IMR-90 (cell line): ENCODE measurements around the gene RAB27A. TPM values are rescaled to one million over a fixed set of nuclear protein-coding genes. Genes with fewer than 3 reads are reported as not detected.

ENCODE experiments used
- ATAC-seq: fragments of 200-7000 bp; cut with Tn5 transposase; 2 replicates; pipeline ENCODE4 v1.9.1; 2020; ENCODE audit warnings: low read depth, mild to moderate bottlenecking, moderate library complexity
- BruUV-seq: library from RNA; stranded (reverse); fragments of 400-500 nt; replicated peaks from 2 replicates; lab custom pipeline; 2021; lab: Mats Ljungman, UMichigan
- CTCF ChIA-PET: fragments of 300-600 bp; formaldehyde crosslinking; extraction: SDS; loops from one replicate; lab custom pipeline; 2021; ENCODE audit warnings: antibody characterized with exemption; lab: Yijun Ruan, JAX
- POLR2A ChIA-PET: fragments of 300-600 bp; sonication (Branson Sonifier 250); formaldehyde crosslinking; loops from one replicate; lab custom pipeline; 2022; ENCODE audit warnings: antibody characterized with exemption; ENCODE audit not compliant: unreplicated experiment; lab: Charles Lee
- DNase-seq: peaks from one replicate; pipeline ENCODE4 v3.0.0; 2013
- H2AFZ ChIP-seq: replicated peaks from 2 replicates; pipeline ENCODE3; 2013; ENCODE audit warnings: low read length, mild to moderate bottlenecking; ENCODE audit not compliant: poor library complexity
- H2AK5ac ChIP-seq: 2 replicates; pipeline ENCODE4 v1.6.1; 2013; ENCODE audit warnings: low read depth, low read length, inconsistent platforms
- H2AK9ac ChIP-seq: replicated peaks from 2 replicates; pipeline ENCODE3; 2013; ENCODE audit warnings: mild to moderate bottlenecking, low read depth, low read length, moderate library complexity; ENCODE audit not compliant: poor library complexity
- H2BK120ac ChIP-seq: 2 replicates; pipeline ENCODE4 v1.6.1; 2013; ENCODE audit warnings: low read depth, low read length, inconsistent platforms
- H2BK15ac ChIP-seq: 3 replicates; pipeline ENCODE4 v1.6.1; 2013; ENCODE audit warnings: low read depth, low read length, inconsistent platforms
- H2BK20ac ChIP-seq: 2 replicates; pipeline ENCODE4 v1.6.1; 2013; ENCODE audit warnings: low read depth, mild to moderate bottlenecking, inconsistent platforms, low read length, moderate library complexity
- H2BK5ac ChIP-seq: 2 replicates; pipeline ENCODE4 v1.6.1; 2013; ENCODE audit warnings: mild to moderate bottlenecking, low read depth, low read length, inconsistent platforms; ENCODE audit not compliant: poor library complexity, severe bottlenecking
- H3K14ac ChIP-seq: replicated peaks from 2 replicates; pipeline ENCODE4 v1.6.1; 2013; ENCODE audit warnings: low read depth, low read length, inconsistent platforms
- H3K18ac ChIP-seq: 2 replicates; pipeline ENCODE4 v1.6.1; 2013; ENCODE audit warnings: low read depth, low read length, control low read depth
- H3K23ac ChIP-seq: 2 replicates; pipeline ENCODE4 v1.6.1; 2013; ENCODE audit warnings: low read depth, low read length, inconsistent platforms
- H3K27ac ChIP-seq: 2 replicates; pipeline ENCODE4 v1.5.1; 2013; ENCODE audit warnings: mild to moderate bottlenecking, control low read depth, low read length; ENCODE audit not compliant: insufficient read depth
- H3K27me3 ChIP-seq: 2 replicates; pipeline ENCODE4 v1.6.1; 2013; ENCODE audit warnings: low read length; ENCODE audit not compliant: control insufficient read depth, insufficient read depth
- H3K36me3 ChIP-seq: 2 replicates; pipeline ENCODE4 v1.6.1; 2013; ENCODE audit warnings: low read length, mixed read lengths; ENCODE audit not compliant: control insufficient read depth, insufficient read depth
- H3K4ac ChIP-seq: 2 replicates; pipeline ENCODE4 v1.6.1; 2013; ENCODE audit warnings: low read depth, low read length, inconsistent platforms
- H3K4me1 ChIP-seq: 2 replicates; pipeline ENCODE4 v1.6.1; 2013; ENCODE audit warnings: low read length, mixed read lengths; ENCODE audit not compliant: control insufficient read depth, insufficient read depth
- H3K4me2 ChIP-seq: 2 replicates; pipeline ENCODE4 v1.6.1; 2013; ENCODE audit warnings: low read depth, mild to moderate bottlenecking, control low read depth, low read length, moderate library complexity
- H3K4me3 ChIP-seq: 2 replicates; pipeline ENCODE4 v1.5.1; 2013; ENCODE audit warnings: low read depth, mild to moderate bottlenecking, control low read depth, low read length, moderate library complexity; ENCODE audit not compliant: insufficient read depth
- H3K56ac ChIP-seq: 2 replicates; pipeline ENCODE4 v1.6.1; 2013; ENCODE audit warnings: low read length, inconsistent platforms; ENCODE audit not compliant: insufficient read depth; ENCODE audit errors: extremely low read depth
- H3K79me1 ChIP-seq, 2 experiments: 2 replicates each; pipeline ENCODE4 v1.6.1; 2013; ENCODE audit warnings: low read length in 2 of 2, inconsistent platforms in 1 of 2, low read depth in 1 of 2
- H3K9ac ChIP-seq: 2 replicates; pipeline ENCODE4 v1.6.1; 2013; ENCODE audit warnings: low read depth, low read length, control low read depth
- H3K9me1 ChIP-seq: 2 replicates; pipeline ENCODE4 v1.6.1; 2013; ENCODE audit warnings: low read length, inconsistent platforms; ENCODE audit not compliant: insufficient read depth
- H3K9me3 ChIP-seq: 2 replicates; pipeline ENCODE4 v1.6.1; 2013; ENCODE audit warnings: low read length; ENCODE audit not compliant: control insufficient read depth, insufficient read depth
- H4K20me1 ChIP-seq: 2 replicates; pipeline ENCODE4 v1.6.1; 2013; ENCODE audit warnings: low read length, inconsistent platforms; ENCODE audit not compliant: insufficient read depth
- H4K5ac ChIP-seq: 2 replicates; pipeline ENCODE4 v1.6.1; 2013; ENCODE audit warnings: mild to moderate bottlenecking, low read depth, low read length, control low read depth
- H4K8ac ChIP-seq, 2 experiments: 2 replicates each; pipeline ENCODE4 v1.6.1; 2013; ENCODE audit warnings: low read depth in 2 of 2, low read length in 2 of 2, control low read depth in 1 of 2, inconsistent platforms in 1 of 2
- H4K91ac ChIP-seq: 2 replicates; pipeline ENCODE4 v1.6.1; 2013; ENCODE audit warnings: low read depth, low read length, inconsistent platforms; ENCODE audit not compliant: insufficient read depth
- CEBPB ChIP-seq: IDR thresholded peaks from 2 replicates; pipeline ENCODE4 v1.6.1; 2012; ENCODE audit warnings: low read depth, low read length, improper control_type of control experiment
- CHD1 ChIP-seq: IDR thresholded peaks from 2 replicates; pipeline ENCODE4 v1.6.1; 2012; ENCODE audit warnings: low read depth, low read length, improper control_type of control experiment
- CTCF ChIP-seq: conservative IDR thresholded peaks from 2 replicates; pipeline ENCODE4 v1.5.1; 2012; ENCODE audit warnings: mild to moderate bottlenecking, low read depth, low read length, improper control_type of control experiment
- ELK1 ChIP-seq: fragments of 150-350 bp; IDR thresholded peaks from 2 replicates; pipeline ENCODE4 v1.6.1; 2016; ENCODE audit warnings: low read depth, mild to moderate bottlenecking, low read length, moderate library complexity, borderline replicate concordance
- FOS ChIP-seq: fragments of 150-350 bp; IDR thresholded peaks from 2 replicates; pipeline ENCODE4 v1.6.1; 2016; ENCODE audit warnings: low read depth, low read length
- MAFK ChIP-seq: IDR thresholded peaks from 2 replicates; pipeline ENCODE4 v1.6.1; 2012; ENCODE audit warnings: low read depth, low read length, improper control_type of control experiment
- MAZ ChIP-seq: IDR thresholded peaks from 2 replicates; pipeline ENCODE4 v1.6.1; 2012; ENCODE audit warnings: low read depth, mild to moderate bottlenecking, low read length, improper control_type of control experiment, moderate library complexity, borderline replicate concordance
- MXI1 ChIP-seq: IDR thresholded peaks from 2 replicates; pipeline ENCODE4 v1.6.1; 2012; ENCODE audit warnings: low read depth, mild to moderate bottlenecking, low read length, moderate library complexity, borderline replicate concordance
- NFE2L2 ChIP-seq: fragments of 150-350 bp; IDR thresholded peaks from 2 replicates; pipeline ENCODE4 v1.6.1; 2016; ENCODE audit warnings: low read depth, mild to moderate bottlenecking, low read length
- POLR2A ChIP-seq: IDR thresholded peaks from 2 replicates; pipeline ENCODE4 v1.6.1; 2012; ENCODE audit warnings: mild to moderate bottlenecking, low read depth, low read length
- RAD21 ChIP-seq: IDR thresholded peaks from 2 replicates; pipeline ENCODE4 v1.6.1; 2012; ENCODE audit warnings: low read length, improper control_type of control experiment
- RCOR1 ChIP-seq: IDR thresholded peaks from 2 replicates; pipeline ENCODE4 v1.6.1; 2012; ENCODE audit warnings: mild to moderate bottlenecking, low read length, improper control_type of control experiment; ENCODE audit not compliant: insufficient replicate concordance
- SMC3 ChIP-seq: fragments of 150-350 bp; IDR thresholded peaks from 2 replicates; pipeline ENCODE4 v1.6.1; 2016; ENCODE audit warnings: low read depth, mild to moderate bottlenecking, antibody characterized with exemption, low read length, moderate library complexity
- WGBS, 2 experiments: methylation state at CpG; one replicate each; pipeline versions ENCODE4 v1.1.5 to v1.1.7; 2013; ENCODE audit warnings: missing lambda C conversion rate in 2 of 2; ENCODE audit not compliant: insufficient read length in 1 of 2; ENCODE audit errors: extremely low coverage in 2 of 2; 5-methylcytosine and 5-hydroxymethylcytosine counted together
- dilution Hi-C: fragments of 300-500 bp; cut with HindIII; formaldehyde crosslinking; loops from one replicate; pipeline ENCODE4 v1.14.3; 2018; ENCODE audit warnings: low sequenced_read_pairs; ENCODE audit not compliant: unreplicated experiment
- in situ Hi-C: fragments of 300-500 bp; cut with MboI; formaldehyde crosslinking; loops from 3 replicates; pipeline ENCODE4 v1.14.3; 2019; ENCODE audit warnings: low sequenced_read_pairs, inconsistent platforms, mixed read lengths
- intact Hi-C: fragments of 100-400 bp; cut with micrococcal nuclease; formaldehyde crosslinking; loops from 2 replicates; pipeline ENCODE4 v1.10.0; 2022
- polyA plus RNA-seq, 3 experiments: library from polyadenylated mRNA; depleted of rRNA; stranded (reverse); fragments of >200 nt; gene quantifications; 2 replicates each; pipeline ENCODE4 v1.2.3, GENCODE V29; 2012; ENCODE audit warnings: low replicate concordance in 1 of 3
- total RNA-seq: library from RNA; depleted of rRNA; stranded (reverse); fragments of >200 nt; gene quantifications from 2 replicates; pipeline ENCODE4 v1.2.3, GENCODE V29; 2012

RAB27A gene
- total and polyA plus RNA-seq, 2 of the 4 experiments (the other 2 are of a cell fraction), result 4.8 to 13.7 TPM

- WGBS, 2 experiments, result no CpG with 5 or more reads among the region's 1 CpG
- Histone ChIP-seq H2AK9ac (no peak overlapping the region), H4K91ac (no peak overlapping the region), H3K4me2 (no peak overlapping the region), H3K4me1 (peaks cover 16% of the 10 kb centered on the region), H2BK20ac (no peak overlapping the region), H3K56ac (no peak overlapping the region), H4K20me1 (no peaks in the 10 kb centered on the region), H3K14ac (no peak overlapping the region), H2BK15ac (no peak overlapping the region), H3K4me3 (no peak overlapping the region), H2AFZ (no peak overlapping the region), H3K9ac (no peak overlapping the region), H3K36me3 (no peaks in the 10 kb centered on the region), H4K5ac (no peak overlapping the region), H3K79me1 (peaks cover 14 to 21% of the 10 kb centered on the region in 2 experiments), H3K9me3 (no peaks in the 10 kb centered on the region), H2BK5ac (no peak overlapping the region), H3K9me1 (peaks cover 4% of the 10 kb centered on the region; the same call in 1 of the 2 replicates), H3K18ac (no peak overlapping the region), H3K23ac (no peak overlapping the region), H3K4ac (no peak overlapping the region), H2BK120ac (no peak overlapping the region), H3K27me3 (no peaks in the 10 kb centered on the region), H4K8ac (no peak overlapping the region), H2AK5ac (no peak overlapping the region), H3K27ac (no peak overlapping the region)
- DNase-seq, result no peak
- in situ Hi-C loops (no loop called here), dilution Hi-C loops (no loop called here), intact Hi-C loops (loop anchor here (5.0 kb wide), 1 partner anchor 35 kb away; no protein-coding TSS in a partner anchor)
- ATAC-seq, result no peak
- CTCF ChIA-PET, result interaction anchor here (1.4 kb wide), 1 partner anchor 10 kb away, joined by 4 read pairs; no protein-coding TSS in a partner anchor
- no TSS peak for BruUV-seq
- POLR2A ChIA-PET, result no interaction called here
- TF ChIP-seq MAFK (no peak), RCOR1 (no peak), CHD1 (no peak), CEBPB (no peak), RAD21 (no peak), CTCF (no peak), MAZ (no peak), POLR2A (no peak), NFE2L2 (no peak), SMC3 (no peak), ELK1 (no peak), MXI1 (no peak), FOS (no peak)
These were observed 32.5 kb downstream of the RAB27A start for GRCh38 chr15:55257012-55257670.
